ENCODE data around the gene RSRP1.
A peak's percentile ranks its signal among the peaks of the same experiment; 100 is the strongest.
"Not testable (repeated sequence)": the region's sequence is repeated elsewhere in the genome, so short reads cannot be mapped to it uniquely, and the experiment has no call there.

Gene RSRP1

GRCh38 chr1:25255706-25256577 is 8.7 kb upstream of the RSRP1 start:
- no peak for DNase-seq

GRCh38 chr1:25253911-25254310 is 6.7 kb upstream of the RSRP1 start:
- DNase-seq, result no peak

- DNase-seq, result no peak
Measured at GRCh38 chr1:25247829-25248754, 838 bp upstream of the RSRP1 start.

GRCh38 chr1:25246600-25247023 is 642 bp downstream of the RSRP1 start:
- DNase-seq, result no peak

GRCh38 chr1:25245809-25246599 is 1.2 kb downstream of the RSRP1 start:
- DNase-seq, result no peak

GRCh38 chr1:25245393-25245792 is 1.9 kb downstream of the RSRP1 start:
- DNase-seq, result no peak

- DNase-seq, result no peak
Measured at GRCh38 chr1:25243907-25244306, 3.3 kb downstream of the RSRP1 start.

- DNase-seq, result peak; percentile 96
Measured at GRCh38 chr1:25239681-25240541, 7.3 kb downstream of the RSRP1 start.

GRCh38 chr1:25238046-25238445 is 9.2 kb downstream of the RSRP1 start:
- DNase-seq, result no peak

GRCh38 chr1:25236261-25236660 is 11.0 kb downstream of the RSRP1 start:
- DNase-seq, result not testable (repeated sequence)

- not testable (repeated sequence) for DNase-seq
Measured at GRCh38 chr1:25235411-25235810, 11.8 kb downstream of the RSRP1 start.

GRCh38 chr1:25232866-25233784 is 14.1 kb downstream of the RSRP1 start:
- DNase-seq, result peak; percentile 63

GRCh38 chr1:25232027-25232865 is 15.0 kb downstream of the RSRP1 start, which contains the start of gene SYF2:
Gene SYF2, minus strand, starts transcription at chr1:25232502. Its CDS starts 35 bp downstream, at chr1:25232467.
- peak; percentile 75 for DNase-seq

- DNase-seq, result no peak
Measured at GRCh38 chr1:25223471-25223870, 23.8 kb downstream of the RSRP1 start.

- no peak for DNase-seq
Measured at GRCh38 chr1:25222606-25223005, 24.6 kb downstream of the RSRP1 start.

- DNase-seq, result no peak
Measured at GRCh38 chr1:25220666-25221065, 26.6 kb downstream of the RSRP1 start.

GRCh38 chr1:25219661-25220251 is 27.5 kb downstream of the RSRP1 start:
- no peak for DNase-seq

GRCh38 chr1:25217598-25218232 is 29.5 kb downstream of the RSRP1 start:
- DNase-seq, result no peak

- no peak for DNase-seq
Measured at GRCh38 chr1:25217015-25217414, 30.2 kb downstream of the RSRP1 start.
